HG03159 (cell line): ENCODE measurements around the gene SLC8A1.

Experiments used
- ATAC-seq: cut with Tn5 transposase; IDR thresholded peaks from one replicate; pipeline ENCODE4 v1.9.1; 2021; ENCODE audit warnings: mild to moderate bottlenecking, moderate library complexity; ENCODE audit not compliant: unreplicated experiment

Gene SLC8A1

DNA sequence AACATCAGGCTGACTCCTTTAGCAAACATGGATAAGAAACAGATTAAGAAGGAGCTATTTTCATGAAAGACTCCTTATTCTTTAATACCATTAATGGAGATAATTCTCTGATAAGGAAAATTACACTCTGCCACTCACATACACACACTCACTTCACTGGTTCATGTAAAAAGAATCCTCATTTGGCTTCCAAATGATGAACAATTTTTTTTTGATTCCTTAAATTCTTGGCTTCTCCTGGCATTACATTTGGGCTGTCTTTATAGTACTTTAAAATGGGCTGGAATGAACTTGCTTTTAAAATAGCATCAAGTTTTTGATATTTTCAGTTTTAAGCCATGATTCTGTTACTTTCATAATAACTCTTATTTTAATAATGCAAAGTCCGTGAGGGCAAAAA is 328.6 kb downstream of the SLC8A1 start:
- no peak for ATAC-seq

DNA sequence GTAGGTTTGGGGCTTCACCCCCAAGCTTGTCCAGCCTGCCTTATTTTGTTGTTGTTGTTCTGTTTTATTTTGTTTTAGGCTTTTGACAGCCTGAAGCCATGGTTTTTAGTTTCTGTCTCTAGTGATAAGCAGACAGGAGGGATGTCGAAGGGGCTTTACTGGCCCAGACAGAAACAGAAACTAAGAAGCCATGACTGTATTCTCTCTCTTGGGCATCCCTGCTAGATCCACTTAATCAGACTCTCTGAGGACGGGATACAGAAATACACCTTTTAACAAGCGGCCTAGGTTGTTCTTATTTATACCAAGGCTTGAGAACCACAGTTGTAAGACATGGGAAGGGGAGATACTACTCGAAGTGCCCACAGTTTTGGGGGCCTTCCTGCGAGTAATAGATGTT is 330.9 kb downstream of the SLC8A1 start:
- no peak for ATAC-seq

DNA sequence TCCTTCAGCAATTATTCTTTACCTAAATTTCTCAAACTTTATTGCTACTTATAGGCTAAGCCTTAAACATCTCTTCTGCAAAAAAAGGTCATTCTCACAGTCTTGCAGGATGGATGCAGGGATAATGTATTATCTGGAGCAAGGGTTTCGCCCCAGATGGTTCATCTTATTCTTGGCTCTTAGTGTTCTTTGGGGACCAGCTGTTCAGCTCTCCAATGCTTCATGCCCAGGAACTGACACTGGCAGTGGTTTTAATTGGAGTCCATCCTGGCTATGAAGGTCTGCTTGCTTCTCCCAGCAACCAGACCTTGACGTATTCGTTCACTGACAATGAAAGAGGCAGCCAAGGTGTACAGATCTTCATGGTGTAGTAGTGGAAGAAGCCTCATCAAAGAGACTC is 331.9 kb downstream of the SLC8A1 start:
- ATAC-seq = no peak

DNA sequence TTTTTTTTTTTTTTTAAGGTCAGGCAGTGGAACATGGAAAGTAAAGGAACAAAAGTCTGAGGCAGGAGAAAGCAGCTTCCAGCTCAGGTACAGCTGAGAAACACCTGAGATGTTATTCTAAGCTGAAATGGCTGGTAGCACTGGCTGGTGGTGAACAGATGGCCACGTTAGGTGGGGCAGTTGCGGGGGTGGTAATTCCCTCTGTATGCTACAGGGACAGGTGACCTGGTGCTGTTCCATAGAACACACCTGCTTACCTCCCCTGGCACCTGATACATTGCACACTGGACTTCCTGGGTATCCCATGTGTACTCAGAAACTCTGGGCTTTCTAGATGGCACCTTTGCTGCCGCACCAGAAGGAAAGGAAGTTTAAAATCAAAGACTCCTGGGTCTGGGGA is 333.3 kb downstream of the SLC8A1 start:
- ATAC-seq = no peak

DNA sequence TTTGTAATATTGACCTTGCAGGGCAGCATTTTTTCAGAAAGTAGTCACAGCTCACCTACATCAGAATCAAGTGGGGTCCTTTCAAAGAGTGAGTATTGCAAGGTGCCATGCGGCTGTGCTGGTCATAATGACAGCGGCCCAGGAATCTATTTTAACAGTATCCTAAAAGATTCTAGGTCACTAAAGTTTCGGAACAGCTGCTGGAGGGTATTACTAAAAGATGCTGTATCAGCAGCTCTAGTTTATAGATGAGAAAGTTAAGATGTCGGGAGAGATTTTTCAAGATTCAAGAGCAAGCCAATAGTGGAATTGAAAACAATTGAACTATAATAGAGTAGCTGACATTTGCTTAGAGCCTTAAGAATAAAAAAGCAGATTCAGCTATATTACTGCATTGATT is 336.0 kb downstream of the SLC8A1 start:
- ATAC-seq = no peak

DNA sequence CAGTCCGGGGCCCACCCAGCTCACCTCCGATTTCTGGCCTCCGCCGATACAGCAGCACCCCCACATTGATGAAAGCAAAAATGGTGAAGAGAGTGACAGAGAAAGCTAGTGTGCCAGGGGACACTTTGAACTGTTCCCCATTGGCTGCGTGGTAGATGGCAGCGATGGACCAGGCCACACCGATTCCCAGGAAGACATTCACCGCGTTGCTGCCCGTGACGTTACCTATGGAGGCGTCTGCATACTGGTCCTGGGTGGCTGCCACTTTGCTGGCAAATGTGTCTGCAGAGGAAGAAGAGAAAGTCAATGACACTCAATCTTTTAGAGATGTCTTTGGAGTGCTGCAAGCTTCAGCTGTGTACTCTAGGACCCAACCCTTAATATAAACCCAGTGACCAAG is 336.5 kb downstream of the SLC8A1 start:
- no peak for ATAC-seq

DNA sequence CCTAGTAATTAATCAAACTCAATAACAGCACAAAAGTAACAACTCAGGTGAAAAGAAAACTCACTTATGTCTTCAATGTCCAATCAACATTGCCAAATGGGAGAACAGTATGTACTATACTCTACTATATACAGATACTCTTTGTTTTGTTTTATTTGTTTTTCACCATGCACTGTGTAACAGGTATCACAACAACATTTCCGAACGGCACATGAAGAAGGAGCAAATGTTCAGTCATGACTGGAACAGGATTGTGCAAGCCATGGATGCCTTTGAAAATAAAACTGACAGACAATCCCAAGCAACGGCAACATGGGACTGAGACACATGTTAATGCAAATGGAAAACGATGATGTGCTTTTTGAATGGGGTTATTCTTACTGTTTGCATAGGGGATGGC is 337.9 kb downstream of the SLC8A1 start:
- no peak for ATAC-seq

DNA sequence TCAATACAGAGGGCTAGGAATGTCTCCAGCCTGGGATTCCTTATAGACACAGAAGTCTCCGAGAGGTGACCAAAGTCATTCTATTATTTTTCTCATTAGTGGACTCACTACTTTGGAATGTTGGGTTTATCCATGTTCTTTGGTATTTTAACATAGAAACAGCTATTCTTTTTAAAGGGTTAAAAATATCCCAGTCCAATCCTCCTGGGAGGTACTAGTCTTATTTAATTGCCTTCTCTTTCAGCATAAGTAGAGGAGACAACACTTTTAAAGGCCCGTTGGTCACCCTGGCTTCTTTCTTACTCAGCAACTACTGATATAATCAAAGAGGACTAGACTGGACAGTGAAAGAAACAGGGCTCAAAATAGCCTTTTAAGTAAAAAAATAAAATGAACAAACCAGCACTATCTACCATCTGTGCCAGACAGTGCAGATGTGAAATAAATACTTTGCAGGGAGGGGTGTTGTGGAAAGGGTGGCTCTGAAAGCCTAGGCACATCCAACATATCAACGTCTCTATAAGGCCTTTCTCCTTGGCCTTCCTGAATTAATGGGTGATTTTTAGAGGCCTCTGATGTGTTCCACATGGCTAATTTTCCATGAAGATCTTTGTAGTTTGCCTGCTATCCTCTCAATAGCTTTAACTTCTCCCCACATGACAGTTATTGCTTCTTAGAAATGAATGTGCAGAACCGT is 338.5 kb downstream of the SLC8A1 start:
- no peak for ATAC-seq

DNA sequence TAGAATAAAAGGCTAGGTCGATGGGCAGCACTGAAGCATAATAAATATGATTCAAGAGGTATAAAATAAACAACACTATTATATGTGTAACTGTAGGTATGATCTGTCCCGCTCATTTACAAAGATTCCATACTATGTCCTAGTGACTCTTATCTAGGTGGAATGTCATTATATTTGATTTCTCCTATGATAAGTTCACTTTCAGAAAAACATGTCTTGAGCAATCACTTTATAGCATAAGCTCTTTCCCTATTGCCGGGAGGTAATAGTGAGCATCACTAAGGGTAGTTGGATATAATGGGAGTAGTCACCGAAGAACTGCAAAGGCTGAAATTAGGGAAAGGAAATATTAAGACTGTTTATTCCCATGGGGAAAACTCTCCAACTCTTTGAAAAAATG is 342.5 kb downstream of the SLC8A1 start:
- no peak for ATAC-seq

DNA sequence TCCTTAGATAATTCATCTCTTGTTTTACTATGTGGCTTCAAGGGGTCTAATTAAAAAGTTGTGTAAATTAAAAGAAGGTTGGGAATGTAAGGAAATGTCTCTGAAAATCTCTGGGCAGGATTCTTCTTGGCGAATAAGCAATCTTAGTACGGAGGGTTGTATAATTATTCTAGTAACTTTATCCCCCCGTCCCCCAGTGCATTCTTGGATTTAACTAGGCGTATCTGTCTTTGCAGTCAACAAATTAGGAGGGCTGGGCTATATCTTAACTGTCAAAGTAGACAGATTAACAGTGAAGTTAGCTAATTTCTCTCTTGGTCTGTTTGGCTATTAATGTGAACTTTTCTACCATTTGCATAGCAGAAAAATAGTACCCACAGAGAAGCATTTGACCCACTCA is 343.0 kb downstream of the SLC8A1 start:
- ATAC-seq = no peak

DNA sequence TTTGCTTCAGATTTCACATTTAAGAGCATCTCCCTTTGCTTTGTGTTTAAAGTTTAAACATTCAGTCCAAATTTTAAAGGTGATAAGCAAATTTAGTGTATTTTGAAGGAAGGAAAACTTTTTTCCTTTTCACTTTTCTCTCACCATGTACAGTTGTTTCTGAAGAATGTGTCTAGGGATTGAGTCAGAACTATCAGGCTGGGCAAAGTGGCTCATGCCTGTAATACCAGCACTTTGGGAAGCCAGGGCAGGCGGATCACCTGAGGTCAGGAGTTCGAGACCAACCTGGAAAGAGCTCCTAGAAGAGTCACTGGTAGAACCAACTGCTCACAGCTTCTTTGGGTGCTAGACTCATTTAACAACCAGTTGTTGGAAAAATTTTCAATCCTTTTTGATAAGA is 345.8 kb downstream of the SLC8A1 start:
- no peak for ATAC-seq

DNA sequence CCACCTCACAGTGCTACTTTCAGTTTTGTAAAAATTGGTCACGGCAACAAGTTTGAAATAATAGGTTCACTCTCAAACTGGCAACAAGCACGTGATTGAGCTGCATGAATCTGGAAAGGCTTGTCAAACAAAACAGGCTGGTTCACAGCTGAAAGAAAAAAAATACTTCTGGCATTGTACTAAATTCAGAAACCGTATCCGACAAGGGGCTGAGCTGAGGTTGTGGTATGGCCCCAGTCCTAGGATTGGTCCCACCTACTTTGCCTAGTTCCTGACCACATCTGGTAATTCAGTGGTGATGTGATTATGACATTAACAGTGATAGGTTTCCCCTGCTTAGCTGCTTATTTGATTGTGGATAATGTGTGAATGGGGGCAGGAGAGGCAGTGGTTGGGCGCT is 346.3 kb downstream of the SLC8A1 start:
- no peak for ATAC-seq

DNA sequence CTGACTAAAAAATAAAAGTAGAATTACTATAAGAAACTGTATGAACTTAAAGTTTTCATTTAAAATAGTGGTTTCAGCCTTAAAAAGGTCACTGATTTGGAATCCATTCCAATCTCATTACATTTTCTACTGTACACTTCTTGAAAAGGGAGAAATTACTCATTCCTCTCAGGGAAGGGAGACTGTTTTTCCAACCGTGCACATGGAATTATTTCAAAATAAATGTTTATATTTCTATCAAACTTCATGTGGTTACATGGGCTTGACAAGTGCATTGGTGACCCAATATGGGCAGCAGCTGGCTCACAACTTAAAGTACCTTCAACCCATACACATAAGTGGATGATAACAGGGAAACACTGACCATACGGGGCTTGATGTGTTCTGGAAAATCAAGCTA is 348.3 kb downstream of the SLC8A1 start:
- no peak for ATAC-seq

DNA sequence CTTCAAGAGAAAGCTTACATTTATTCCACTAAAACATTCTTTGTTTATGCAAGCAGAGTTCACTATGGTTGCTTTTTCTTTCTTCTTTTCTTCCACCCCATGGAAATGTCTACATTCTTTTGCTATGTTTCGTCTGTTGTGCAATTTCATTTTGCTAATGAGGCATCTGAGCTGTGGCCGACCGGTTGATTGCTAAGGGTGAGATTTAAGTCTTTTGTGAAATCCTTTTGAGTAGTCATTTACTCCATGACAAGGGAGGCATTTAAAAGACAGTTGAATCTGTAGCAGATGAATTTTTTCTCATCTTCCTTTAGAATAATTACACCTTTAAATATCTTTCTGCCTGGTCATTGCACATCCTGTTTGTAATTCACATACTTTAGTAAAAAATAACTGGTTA is 348.7 kb downstream of the SLC8A1 start:
- no peak for ATAC-seq

DNA sequence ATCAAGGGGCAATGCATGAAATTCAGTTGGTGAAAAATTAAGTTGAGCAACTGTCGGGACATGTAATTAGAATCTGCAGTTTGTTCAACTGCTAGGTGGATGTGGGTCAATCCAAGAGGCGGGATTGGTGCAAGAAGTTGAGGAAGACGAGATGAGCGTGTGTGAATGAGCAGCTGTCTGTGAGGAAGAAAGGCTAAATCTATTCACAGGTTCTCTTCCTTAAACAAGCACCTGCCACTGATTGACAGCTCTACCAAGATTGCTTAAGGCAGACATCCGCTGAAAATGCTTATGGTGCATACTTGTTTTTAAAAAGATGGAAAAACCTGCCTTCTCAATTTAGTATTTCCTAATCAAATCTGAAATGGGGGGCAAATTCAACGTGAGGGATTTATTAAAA is 349.4 kb downstream of the SLC8A1 start:
- ATAC-seq = no peak

DNA sequence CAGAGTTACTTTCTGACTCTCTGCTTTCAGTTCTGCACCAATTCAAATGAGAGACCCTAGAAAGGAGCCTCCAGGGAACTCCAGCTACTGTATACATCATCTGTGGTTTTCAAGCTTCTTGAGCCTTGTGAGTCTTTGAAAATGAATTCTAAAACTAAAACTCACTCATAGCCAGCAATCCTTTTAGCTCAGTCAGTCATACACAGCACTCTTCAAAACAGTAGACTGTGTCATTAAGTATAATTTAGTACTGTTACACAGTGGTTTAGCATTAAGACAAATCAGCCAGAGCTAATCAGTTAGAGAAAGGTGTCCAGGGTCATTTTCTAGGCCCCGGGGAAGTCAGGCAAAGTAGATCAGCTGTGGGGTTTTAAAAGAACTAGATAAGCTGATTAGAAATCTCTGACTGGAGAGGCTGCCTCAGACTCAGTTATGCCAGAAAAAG is 350.7 kb downstream of the SLC8A1 start:
- peak; percentile 73 for ATAC-seq

DNA sequence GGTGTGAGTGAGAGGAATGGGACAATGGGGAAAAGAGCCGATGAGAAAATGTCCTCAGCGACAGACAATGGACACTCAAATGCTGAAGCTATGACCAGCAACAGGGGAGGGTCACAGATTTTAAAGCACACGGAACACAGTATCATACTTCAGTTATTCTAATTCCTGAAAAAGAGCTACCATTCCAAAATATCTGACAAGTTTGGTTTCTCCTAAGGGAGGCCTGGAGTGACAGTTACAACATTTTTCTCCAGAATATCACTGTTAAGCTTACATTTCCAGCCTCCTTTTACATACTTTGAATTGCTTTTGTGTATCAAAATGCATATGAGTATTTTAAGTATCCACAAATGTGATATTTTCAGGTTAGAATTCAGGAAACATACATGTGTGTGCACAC is 351.2 kb downstream of the SLC8A1 start:
- no peak for ATAC-seq

DNA sequence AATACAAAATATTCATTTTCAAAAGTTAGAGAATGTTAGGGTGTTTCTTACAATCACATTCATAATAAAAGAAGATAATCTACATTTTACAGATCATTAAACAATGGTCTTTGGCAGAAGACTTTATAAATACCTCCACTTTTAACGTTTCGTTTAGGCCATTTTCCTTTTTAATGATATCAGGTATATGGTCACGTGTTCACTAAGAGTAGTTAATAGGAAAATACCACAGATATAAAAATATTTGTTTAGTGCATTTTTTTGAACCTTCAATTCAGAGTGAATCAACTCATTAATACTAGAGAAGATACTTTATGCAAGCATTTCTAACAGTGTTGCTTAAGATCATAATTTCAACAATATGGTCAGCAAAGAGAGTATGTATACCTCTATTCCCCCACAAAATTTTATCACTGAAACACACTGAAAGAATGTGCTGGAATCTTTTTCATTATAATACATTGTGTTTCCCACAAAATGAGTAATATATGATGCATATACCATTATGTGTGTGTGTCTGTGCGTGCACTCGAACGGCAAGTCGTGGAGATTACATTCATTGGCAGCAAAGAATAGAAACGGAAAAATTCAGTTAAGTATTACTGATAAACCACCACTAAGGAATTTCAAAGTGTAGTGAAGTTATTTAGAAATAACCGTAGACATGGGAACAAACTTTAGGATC is 353.0 kb downstream of the SLC8A1 start:
- ATAC-seq = no peak

DNA sequence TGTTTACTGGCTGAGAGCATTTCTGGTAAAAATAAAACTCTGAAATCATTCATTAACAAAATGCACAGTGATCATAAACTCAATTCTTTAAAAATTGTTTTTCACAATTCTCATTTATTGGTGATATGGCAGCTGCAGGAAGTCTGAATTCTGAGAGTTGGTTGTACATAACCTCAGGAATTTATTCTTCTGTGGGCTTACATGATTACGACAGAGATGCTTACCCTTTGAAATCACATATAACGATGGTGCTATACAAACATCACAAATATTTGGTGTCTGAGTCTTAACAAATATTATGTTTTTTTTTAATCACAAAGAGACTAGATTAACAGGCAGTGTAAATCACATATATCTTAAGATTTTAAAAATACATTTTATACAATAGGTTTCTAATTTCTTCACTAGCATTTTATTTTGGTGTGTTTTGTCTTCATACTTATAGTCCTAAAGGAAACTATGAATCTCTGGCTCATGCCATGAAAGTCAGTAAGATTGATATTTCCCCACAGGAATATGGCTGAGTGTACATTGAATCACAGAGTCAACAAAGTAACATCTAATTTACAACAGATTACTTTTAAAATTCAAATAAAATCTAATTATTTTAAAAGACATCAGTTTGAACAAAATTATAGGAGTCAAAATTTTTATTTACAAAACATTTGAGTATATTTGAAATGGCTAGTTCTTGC is 354.1 kb downstream of the SLC8A1 start:
- no peak for ATAC-seq

DNA sequence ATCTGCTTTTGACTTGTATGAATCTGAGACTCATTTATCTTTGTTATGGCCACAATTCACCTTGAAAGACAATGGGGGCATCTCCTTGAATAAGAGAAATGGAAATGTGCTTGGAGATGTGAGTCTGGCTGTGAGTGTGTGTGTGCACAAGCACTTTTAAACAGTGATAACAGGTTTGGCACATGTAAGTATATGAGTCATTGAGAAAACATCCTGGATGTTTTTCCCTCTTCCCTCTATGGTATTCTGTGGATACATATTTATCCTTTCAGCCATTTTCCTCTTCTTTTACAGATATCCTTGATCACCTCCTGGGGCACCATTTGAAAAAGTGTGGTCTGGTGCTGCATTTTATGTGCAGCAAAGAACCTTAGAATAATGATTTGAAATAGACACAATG is 355.5 kb downstream of the SLC8A1 start:
- ATAC-seq = no peak

DNA sequence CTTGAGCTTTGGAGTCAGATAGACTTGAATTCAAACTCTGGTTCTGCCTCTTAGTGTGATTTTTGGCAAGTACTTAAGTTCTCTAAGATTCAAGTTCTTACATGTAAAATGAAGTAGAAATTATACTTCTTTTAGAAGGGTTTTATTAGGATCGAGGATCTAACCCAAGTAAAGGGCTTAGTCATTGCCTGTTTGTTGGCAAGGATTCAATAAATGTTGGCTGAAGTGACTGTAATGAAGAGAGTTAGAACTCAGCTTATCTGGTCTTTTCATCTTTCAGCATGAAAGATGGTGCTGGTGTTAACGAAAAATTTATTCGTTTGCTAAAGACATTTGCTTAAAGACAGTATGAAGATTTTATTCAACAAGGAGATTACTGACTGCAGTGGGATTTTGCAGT is 356.9 kb downstream of the SLC8A1 start:
- no peak for ATAC-seq

DNA sequence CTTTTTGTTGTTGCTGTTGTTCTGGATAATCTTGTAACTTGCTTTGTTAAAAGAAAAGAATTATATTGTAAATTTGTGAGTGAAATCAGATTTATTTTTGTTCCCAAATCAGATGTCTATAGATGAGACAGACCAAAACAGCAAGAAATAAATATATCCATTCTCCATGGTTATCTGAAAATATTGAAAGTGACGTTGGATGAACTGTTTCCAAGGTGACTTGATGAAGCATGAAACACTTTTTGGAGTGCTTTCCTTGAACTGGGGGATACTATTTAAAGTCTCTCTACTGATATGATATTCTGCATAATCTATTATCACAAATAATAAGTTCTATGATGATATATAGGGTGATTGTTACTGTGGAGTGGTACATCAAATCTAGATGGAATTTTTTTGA is 357.4 kb downstream of the SLC8A1 start:
- no peak for ATAC-seq
